GM18861 (cell line): ENCODE measurements around the gene AKAP7.

Source experiments
- ATAC-seq: cut with Tn5 transposase; IDR thresholded peaks from one replicate; pipeline ENCODE4 v1.9.1; 2021; ENCODE audit not compliant: unreplicated experiment

AKAP7 gene

DNA sequence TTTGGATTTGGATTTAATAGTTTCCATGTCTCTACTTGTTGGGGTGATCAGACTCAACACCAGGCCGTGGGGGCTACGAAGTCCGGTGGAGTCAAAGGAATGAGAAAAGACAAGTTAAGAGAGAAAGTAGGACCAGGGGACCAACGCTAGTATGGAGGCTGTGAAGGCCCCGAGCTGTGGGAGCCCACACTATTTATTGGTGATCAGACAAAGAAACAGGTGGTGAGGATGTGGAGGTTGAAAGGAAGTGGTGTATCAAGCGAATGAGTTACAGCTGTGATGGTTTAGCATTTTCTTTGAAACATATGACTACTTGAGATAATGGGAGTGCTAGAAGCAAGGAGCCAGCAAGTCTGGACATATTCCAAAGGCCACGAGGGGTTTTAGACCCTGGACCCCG lies 62.4 kb downstream of the AKAP7 start:
- ATAC-seq: no peak

GRCh38 chr6:131199568-131200272 lies 64.5 kb downstream of the AKAP7 start:
- ATAC-seq: peak; percentile 100

DNA sequence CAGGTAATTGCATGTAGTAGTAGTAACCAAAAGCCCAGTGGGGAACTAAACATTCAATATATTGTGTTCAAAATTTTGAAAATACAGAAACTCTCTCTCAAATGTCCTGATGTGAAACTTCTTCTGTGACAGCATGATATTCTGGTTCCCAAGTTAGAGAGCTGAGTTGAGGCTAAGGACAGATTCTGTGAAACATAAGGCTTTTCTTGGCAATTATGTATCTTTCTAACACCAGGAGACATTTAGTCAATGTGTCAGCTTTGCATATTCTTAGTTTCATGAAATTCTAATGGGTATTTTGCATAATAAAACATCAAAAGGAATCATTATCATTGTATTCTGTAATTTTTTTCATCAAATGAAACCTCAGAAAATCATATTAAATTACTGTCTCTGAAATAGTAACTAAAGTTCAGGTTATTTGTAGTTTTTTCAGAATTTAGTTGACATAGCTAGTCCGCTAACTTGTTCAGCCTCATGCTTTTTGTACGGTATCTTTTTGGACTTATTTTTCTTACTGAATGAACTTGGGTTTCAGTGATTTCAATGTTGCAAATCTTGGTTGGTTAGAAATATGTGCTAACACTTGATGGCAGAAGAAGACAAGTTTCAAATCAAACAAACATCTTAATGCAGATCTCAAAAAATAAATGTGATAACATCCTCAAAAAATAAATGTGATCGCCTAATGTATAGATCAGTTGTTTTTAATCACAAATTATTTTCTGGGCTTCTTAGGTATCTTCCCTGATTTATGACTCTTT lies 70.4 kb downstream of the AKAP7 start:
- ATAC-seq: no peak

DNA sequence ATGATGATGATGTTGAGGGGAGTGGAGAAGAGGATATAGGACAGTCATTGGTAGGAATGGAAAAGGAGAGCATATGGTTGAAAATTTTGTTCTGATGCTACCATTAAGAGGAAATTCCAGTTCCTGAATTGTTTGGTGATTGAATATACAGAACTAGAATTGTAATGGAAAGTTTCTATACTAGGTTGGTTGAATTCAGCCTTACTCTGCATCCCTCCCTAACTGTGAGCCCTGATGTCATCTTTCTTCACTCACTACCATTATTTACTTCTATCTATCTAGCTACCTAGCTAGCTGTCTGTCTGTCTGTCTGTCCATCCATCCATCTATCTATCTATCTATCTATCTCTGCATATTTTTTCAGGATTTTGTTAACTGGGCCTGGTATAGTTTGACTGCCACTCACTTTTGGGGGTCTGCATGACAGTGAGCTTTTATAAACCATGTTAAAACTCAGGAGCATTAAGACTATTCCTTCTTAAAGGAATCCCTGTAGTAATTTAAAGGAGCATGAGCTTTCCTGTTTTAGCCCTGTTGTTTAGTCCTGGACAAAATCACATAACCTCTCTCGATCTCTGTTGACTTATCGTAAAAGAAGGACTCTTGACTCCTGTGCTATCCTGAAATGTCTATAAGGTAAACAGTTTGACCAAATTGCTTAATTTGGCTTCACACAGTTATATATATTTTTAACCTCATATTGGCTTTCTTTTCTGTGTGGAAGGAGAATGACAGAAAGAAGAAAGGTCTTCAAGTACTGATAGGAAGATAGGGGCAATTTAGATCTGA lies 71.4 kb downstream of the AKAP7 start:
- no peak for ATAC-seq

- no peak for ATAC-seq
These were observed 73.5 kb downstream of the AKAP7 start for GRCh38 chr6:131208787-131209186.

- ATAC-seq: no peak
These were observed 75.2 kb downstream of the AKAP7 start for GRCh38 chr6:131210469-131210868.

GRCh38 chr6:131212024-131212423 lies 76.8 kb downstream of the AKAP7 start:
- no peak for ATAC-seq

DNA sequence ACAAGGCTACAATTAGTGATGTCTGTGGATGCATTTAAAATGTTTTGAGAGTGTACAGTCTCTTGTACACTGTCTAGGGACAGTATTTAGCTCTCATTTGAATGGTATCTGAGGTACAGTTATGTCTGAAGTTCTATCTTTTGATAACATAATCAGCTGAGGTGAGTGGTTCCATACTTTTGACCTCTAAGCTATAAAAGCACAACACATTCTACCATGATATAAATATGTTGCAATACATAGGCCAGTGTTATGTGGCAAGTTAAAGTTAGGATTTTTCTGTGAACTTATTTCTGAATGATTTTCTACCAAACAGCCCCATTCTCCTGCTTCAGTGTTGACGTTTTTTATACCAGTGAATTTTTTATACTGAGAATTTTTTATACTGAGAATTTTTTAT lies 77.6 kb downstream of the AKAP7 start:
- no peak for ATAC-seq

GRCh38 chr6:131213501-131213990 lies 78.3 kb downstream of the AKAP7 start:
- no peak for ATAC-seq

- ATAC-seq: no peak
These were observed 80.0 kb downstream of the AKAP7 start for GRCh38 chr6:131215219-131215618.

GRCh38 chr6:131216246-131216645 lies 81.0 kb downstream of the AKAP7 start:
- ATAC-seq: no peak

GRCh38 chr6:131222773-131223172 lies 87.5 kb downstream of the AKAP7 start:
- no peak for ATAC-seq

DNA sequence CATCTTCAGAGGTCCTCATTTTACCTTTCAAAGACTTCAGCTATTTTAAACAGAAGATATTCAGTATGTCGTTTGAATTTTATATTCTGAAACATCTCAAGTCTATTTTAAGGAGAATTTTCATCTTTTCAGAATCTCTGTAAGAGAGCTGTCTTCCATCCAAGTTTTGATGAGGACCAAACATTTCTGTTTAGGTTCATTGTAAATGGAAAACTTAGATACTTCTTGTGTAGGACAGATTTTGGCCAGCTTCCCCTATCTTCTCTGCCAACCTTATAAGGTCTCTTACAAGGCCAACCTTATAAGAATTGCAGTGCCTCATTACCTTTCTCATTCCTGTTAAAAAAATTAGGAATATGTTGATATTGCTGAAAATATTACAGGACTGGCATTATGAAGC lies 88.1 kb downstream of the AKAP7 start:
- ATAC-seq: no peak

- ATAC-seq: no peak
These were observed 89.9 kb downstream of the AKAP7 start for GRCh38 chr6:131225127-131225526.

DNA sequence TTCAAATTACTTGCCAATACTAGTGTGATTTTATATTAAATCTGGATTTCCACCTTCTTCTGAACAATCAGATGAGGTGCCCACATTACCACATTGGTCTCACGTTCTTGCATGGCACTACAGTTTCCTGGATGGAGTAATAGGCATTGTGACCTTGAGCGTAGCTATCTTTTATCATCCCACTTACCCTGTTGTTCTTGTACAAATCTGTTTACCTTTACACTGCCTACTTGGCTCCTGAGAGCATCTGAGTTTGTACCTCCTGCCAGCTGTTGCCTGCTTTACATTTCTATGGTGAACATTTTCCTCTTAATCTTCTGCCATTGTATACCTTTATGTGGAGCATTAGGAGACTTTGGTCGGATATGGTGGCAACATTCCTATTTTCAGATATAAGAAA lies 90.7 kb downstream of the AKAP7 start:
- no peak for ATAC-seq

- no peak for ATAC-seq
These were observed 91.3 kb downstream of the AKAP7 start for GRCh38 chr6:131226459-131227157.

DNA sequence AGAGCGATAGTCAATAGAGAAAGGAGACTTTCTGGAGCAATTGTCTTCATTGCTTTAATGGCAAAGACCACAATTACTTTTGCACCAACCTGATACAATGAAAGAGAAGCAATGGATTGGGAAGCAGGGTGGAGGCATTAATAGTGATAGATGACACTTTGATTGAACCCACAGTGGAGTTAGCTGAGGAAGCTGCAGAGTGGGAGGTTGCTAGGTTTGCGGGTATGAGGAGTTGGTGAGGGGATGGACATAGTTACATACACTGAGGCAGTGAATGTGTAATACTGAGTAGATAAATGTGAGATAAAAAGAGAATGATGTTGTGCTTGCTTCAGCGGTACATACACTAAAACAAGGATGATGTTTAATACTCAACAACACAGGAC lies 91.9 kb downstream of the AKAP7 start:
- ATAC-seq: no peak

DNA sequence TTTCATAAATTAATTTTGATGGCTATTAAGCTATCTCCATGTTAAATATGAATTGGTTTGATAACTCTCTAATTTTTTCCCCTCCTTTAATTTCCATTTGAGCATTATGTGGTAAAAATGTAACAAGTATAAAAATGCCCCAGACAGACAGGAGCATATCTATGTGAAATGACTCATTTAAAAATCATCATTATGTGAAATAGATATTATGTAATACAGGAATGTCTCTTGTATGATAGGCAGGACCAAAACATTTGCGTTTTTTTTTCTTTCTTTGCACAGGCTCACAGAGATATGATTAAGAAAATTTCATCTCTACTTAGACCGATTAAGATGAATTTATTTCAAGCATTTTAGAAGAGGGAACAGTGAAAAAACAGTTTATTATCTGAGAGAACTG lies 95.8 kb downstream of the AKAP7 start:
- no peak for ATAC-seq

DNA sequence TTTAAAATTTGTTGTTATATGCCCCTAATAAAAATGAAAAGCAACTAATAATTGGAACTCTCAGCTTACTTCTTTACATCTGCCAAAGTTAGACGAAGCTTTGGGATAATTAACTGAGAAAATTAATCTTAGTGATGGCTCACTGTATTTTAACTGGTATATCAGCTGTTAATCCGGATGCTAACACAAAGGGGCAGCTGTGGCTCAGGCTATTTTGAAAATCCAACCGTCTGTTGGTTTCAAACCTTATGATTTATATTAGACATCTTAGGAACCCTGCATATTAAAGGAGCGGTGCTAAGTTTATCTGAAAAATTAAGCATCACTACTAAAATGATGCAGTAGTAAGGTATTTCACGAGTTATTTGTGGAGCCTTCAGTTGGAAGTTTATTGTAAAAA lies 96.6 kb downstream of the AKAP7 start:
- ATAC-seq: no peak

- ATAC-seq: no peak
These were observed 109.7 kb downstream of the AKAP7 start for GRCh38 chr6:131244942-131245341.

DNA sequence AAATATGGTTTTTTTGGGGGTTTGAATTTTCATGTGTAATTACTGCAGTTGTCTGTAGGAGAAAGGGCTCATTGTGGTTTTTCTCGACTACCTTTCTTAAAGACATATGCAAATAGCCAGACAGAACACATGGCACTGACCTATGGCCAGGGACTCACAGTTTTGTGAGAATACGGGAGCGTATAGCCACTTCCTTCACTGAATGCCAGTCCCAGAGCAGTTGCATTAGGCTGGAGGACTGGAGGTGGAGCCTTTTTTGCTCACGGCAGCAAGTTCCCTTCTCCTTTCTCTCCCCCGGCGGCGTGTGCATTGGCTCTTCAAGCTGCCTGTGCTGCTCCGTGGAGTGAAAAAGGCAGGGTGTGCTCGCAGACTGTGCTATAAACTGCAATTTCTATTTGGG lies 114.9 kb downstream of the AKAP7 start:
- ATAC-seq: peak; percentile 86
